DLD1 (cell line): ENCODE results near the gene LRRC8B.
"Not testable (repeated sequence)": the region's sequence is repeated elsewhere in the genome, so short reads cannot be mapped to it uniquely, and the experiment has no call there.

ENCODE experiments used
- in situ Hi-C: cut with HindIII; loops from 2 replicates; pipeline ENCODE4 v1.10.0; 2017; ENCODE audit warnings: low sequenced_read_pairs

Gene LRRC8B

GRCh38 chr1:89524369-89525168, at the start of gene LRRC8B:
TSS of gene LRRC8B (plus strand) at chr1:89524829. CDS start at chr1:89582651, 57,822 bp downstream.
- in situ Hi-C loops: no loop called here

- in situ Hi-C loops: no loop called here
These were observed 49.4 kb upstream of the LRRC8B start for GRCh38 chr1:89475269-89475668.

GRCh38 chr1:89476072-89476471, 48.6 kb upstream of the LRRC8B start:
- in situ Hi-C loops: no loop called here

GRCh38 chr1:89483010-89483756, 41.4 kb upstream of the LRRC8B start:
- in situ Hi-C loops: no loop called here

GRCh38 chr1:89483757-89484077, 40.9 kb upstream of the LRRC8B start:
- in situ Hi-C loops: no loop called here

GRCh38 chr1:89484092-89485038, 40.3 kb upstream of the LRRC8B start:
- in situ Hi-C loops: no loop called here

- in situ Hi-C loops: no loop called here
These were observed 36.7 kb upstream of the LRRC8B start for GRCh38 chr1:89487972-89488371.

GRCh38 chr1:89489047-89489729, 35.4 kb upstream of the LRRC8B start:
- in situ Hi-C loops: no loop called here

- in situ Hi-C loops: no loop called here
These were observed 34.2 kb upstream of the LRRC8B start for GRCh38 chr1:89490389-89490788.

GRCh38 chr1:89499320-89499719, 25.3 kb upstream of the LRRC8B start:
- in situ Hi-C loops: no loop called here

- in situ Hi-C loops: no loop called here
These were observed 22.6 kb upstream of the LRRC8B start for GRCh38 chr1:89502042-89502441.

- in situ Hi-C loops: no loop called here
These were observed 21.7 kb upstream of the LRRC8B start for GRCh38 chr1:89502895-89503294.

GRCh38 chr1:89503690-89504089, 20.9 kb upstream of the LRRC8B start:
- in situ Hi-C loops: no loop called here

- in situ Hi-C loops: not testable (repeated sequence)
These were observed 14.6 kb upstream of the LRRC8B start for GRCh38 chr1:89510061-89510460.

- in situ Hi-C loops: no loop called here
These were observed 11.5 kb upstream of the LRRC8B start for GRCh38 chr1:89512996-89513720.

- in situ Hi-C loops: no loop called here
These were observed 8.6 kb upstream of the LRRC8B start for GRCh38 chr1:89516055-89516454.

- in situ Hi-C loops: no loop called here
These were observed 6.4 kb upstream of the LRRC8B start for GRCh38 chr1:89518221-89518631.

- in situ Hi-C loops: no loop called here
These were observed 4.8 kb upstream of the LRRC8B start for GRCh38 chr1:89519779-89520358.

GRCh38 chr1:89521977-89522376, 2.7 kb upstream of the LRRC8B start:
- in situ Hi-C loops: not testable (repeated sequence)
